ENCODE results near the gene PRPS2.

Gene PRPS2

DNA sequence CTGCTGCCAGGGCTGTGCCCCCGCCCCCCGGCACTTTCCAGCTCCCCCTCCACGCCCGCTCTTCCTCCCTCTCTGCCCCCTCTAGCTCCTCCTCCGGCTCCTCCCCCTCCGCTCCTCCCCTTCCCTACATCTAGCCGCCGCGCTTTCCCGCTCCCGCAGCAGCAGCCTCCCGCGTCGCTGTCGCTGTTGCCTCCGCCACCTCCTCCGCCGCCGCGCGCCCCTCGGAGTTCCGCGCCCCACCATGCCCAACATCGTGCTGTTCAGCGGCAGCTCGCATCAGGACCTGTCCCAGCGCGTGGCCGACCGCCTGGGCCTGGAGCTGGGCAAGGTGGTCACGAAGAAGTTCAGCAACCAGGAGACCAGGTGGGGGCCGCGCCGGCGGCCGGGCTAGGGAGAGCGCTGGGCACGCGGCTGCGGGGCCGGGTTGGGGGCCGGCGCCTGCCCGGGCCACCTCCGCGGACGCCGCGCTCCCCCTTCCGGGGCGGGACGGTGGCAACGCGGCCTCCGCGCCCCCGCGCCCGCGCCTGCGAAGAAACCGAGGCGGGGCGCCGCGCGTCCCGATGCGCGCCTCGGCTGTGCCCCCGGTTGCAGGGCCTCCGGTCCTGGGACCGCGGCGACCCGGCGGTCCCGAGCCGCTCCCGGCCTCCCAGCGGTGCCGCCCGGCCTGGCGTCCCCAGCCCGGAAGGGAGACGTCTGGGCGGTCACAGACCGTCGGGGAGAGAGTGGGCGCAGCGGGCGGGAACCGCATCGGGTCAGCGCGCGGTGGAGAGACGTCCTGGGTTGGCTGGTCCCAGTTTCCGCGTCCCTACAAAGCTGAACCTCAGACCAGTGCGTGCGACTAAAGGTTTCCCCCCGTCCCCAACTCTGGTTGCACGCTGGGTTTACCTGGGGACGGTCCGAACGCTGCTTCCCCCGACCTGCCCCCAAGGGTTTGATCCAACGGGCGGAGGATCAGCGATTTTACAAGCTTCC, at the start of gene PRPS2:
Gene PRPS2, plus strand, starts transcription at position 156 of the 972 bp plus-strand sequence. Its CDS starts 86 bp downstream, at position 242.
- DNase-seq (ENCODE audit: low read depth): peak; percentile 35

GRCh38 chrX:12741416-12741815, 49.8 kb upstream of the PRPS2 start:
- no peak for DNase-seq (ENCODE audit: low read depth)

DNA sequence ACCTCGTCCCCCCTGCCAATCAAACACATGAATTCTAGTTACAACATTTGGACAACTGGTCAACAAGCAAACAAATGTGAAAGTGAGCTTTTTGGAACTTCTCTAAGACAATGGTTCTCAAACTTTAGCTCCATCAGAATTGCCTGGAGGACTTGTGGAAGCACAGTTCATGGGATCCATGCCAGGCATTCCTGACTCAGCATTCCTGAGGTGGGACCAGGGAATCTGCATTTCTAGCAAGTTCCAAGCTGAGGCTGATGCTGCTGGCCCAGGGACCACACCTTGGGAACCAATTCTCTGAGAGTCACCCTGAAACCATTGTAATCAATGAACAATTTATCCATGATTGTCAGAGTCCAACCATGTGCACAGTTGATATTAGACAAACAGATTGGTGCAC, 43.8 kb upstream of the PRPS2 start:
- no peak for DNase-seq (ENCODE audit: low read depth)

DNA sequence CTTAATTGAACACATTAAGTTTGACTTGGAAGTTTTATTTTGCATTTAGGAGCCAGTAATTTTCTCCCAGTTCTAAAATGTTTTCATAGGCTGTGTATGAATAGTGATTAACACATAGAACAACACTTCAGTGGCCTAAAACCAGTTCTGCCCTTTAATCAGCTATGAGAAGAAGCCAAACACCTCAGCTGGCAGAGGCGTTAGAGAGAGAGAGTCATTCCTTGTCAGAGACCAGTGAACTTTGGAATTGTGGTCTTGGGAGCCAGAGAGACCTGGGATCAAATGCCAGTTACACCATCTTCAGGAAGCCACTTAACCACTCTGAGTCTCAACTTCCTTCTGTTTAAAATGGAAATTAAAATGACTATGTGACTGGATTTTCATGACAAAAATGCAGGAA, 39.3 kb upstream of the PRPS2 start:
- DNase-seq (ENCODE audit: low read depth): no peak

GRCh38 chrX:12753366-12753765, 37.8 kb upstream of the PRPS2 start:
- DNase-seq (ENCODE audit: low read depth): no peak

DNA sequence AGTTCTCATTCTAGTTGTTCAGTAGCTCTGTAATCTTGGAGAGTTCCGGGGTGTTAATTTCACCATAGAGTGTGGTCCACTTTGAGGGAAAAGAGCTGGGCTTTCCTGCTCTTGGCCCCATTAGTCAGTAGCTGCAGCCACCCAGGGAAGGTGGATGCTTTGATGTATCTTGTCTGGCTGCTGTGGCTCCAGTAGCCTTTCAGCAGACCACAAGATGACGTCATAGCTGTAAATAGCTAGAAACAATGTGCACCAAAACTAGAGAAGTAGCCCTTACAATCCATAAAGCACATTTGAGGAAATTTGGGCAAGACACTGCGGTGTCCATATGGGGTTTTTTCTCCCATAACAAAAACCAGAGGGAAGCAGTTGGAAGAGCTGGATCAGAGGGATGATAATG, 32.9 kb upstream of the PRPS2 start:
- DNase-seq (ENCODE audit: low read depth): no peak

DNA sequence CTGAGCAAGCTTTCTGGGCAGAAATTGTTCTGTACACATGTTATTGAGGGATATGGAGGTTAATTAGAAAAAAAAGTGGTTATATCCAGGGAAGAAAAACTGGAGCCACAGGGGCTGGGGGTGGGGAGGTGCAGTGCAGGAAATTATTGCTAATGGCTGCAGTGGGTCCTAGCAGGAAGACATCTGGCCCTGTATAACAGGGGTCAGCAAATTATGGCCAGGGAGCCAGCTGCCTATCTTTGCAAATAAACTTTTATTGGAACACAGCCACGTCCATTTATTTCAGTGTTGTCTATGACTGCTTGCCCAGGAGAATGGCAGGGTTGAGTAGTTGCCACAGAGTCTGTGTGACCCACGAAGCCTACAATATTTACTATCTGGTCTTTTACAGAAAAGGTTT, 23.4 kb upstream of the PRPS2 start:
- DNase-seq (ENCODE audit: low read depth): no peak

- no peak for DNase-seq (ENCODE audit: low read depth)
These were observed 22.7 kb upstream of the PRPS2 start for GRCh38 chrX:12768491-12768890.

- DNase-seq (ENCODE audit: low read depth): peak; percentile 4
These were observed 20.8 kb upstream of the PRPS2 start for GRCh38 chrX:12770440-12770839.

DNA sequence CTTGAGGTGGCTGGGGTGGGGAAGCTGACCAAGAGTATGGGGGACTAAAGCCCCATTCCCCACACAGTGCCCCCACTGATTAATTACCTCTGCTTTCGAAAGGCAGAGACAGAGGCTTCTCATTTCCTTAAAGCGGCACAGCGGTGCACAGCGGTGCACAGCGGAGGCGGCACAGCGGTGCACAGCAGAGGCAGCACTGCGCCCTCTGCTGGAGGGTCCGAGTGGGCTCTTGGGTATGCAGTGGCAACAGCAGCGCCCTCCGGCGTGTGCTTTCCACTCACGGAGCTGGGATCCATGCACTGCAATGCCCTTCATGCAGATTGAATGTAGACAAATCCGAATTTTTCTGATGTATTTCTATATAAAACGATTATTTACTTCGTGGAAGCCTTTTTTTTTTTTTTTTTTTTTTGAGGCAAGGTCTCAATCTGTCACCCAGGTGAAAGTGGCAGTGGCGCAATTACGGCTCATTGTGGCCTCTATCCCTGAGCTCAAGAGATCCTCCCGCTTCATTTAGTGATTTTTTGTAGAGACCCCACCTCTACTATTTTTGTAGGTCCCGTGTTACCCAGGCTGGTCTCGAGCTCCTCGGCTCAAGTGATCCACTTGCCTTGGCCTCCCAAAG, 19.7 kb upstream of the PRPS2 start:
- peak; percentile 11 for DNase-seq (ENCODE audit: low read depth)

GRCh38 chrX:12777670-12778069, 13.5 kb upstream of the PRPS2 start:
- no peak for DNase-seq (ENCODE audit: low read depth)

DNA sequence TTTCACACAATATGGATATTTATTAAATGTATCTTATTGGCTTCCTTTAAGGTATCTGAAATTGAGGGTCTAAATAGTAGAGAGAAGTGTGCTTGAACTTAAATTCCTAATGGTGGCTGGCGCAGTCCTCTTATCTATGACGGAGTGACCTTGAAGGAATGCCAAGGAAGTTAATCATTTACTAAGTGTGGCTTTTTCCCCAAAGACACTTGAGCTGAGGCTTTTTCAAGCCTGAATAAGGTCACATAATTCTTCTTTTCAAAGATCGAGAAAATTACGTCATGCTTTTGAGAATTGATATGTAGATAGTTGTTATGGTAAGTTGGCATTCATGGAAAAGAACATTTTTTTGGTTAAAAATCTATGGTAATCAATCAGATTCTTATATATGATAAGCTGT, 11.7 kb upstream of the PRPS2 start:
- DNase-seq (ENCODE audit: low read depth): no peak

GRCh38 chrX:12788645-12789044, 2.6 kb upstream of the PRPS2 start:
- no peak for DNase-seq (ENCODE audit: low read depth)

DNA sequence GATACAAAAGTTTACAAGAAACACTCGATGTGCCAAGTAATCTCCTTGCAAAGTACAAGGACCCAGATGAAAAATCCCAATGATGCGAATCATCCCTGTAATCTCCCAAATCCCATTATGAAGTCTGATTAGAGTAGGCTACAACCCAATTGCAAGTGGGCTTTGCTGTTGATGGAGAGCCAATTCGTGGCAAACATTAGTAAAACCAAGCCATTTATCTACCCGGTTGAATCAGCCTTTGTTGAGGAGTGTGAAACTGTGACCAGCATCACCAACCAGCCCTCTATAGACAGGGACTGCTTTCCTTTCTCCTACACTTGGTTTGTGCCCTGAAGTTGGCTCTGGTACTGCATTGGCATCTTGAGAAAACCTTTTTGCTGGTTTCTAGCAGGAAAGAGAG, 1.2 kb upstream of the PRPS2 start:
- no peak for DNase-seq (ENCODE audit: low read depth)

DNA sequence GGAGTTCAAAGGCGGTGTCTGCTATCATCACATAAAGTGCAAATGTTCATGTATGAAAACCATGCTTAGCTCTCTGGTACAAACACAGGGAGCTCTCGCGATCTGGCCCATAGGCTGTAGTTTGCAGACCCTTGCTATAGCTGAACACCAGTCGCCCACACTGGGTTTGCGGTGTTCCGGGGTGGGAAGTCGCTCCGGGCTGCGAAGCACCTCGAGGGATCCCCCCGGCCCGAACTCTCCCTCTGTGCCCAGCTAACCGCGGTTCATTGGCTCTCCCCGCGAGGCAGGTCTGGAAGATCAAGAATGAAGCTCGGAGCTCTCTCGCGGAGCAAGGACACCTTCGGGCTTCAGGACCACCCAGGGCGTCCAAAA, 341 bp upstream of the PRPS2 start:
- no peak for DNase-seq (ENCODE audit: low read depth)

DNA sequence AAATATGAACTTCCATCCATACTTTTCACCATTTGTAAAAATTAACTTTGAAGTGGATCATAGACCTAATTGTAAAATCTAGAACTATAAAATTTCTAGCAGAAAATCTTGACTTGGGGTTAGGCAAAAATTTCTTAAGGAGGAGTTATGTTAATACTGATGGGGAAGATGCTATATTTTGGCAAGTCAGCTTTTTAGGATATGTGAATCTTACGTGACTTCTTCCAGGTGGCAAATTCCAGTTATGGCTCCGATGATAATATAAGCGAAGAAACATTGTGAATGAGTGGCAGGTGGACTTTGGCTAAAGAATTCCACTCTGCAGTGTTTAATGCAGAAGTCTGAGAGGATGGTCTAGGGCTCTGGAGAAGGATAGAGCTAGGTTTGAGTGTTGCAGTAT, 1.5 kb downstream of the PRPS2 start:
- no peak for DNase-seq (ENCODE audit: low read depth)

DNA sequence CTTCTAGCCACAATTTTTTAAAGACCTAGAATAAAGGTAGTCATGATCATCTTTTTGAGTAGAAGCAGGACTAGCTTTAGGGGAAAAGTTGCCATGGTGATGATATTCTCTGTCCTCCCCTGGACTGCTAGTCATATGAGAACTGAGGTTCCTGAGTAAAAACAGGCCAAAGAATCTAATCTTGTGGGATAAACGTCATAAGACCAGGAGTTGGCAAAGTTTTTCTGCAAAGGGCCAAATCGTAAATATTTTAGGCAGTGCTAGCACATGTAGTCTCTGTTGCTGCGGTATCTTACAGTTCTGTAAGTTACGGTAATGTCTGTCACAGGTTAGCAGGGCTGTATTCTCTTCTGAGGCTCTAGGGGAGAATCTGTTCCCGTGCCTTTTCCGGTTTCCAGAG, 3.4 kb downstream of the PRPS2 start:
- DNase-seq (ENCODE audit: low read depth): no peak

- DNase-seq (ENCODE audit: low read depth): peak; percentile 60
These were observed 7.4 kb downstream of the PRPS2 start for GRCh38 chrX:12798601-12799000.

DNA sequence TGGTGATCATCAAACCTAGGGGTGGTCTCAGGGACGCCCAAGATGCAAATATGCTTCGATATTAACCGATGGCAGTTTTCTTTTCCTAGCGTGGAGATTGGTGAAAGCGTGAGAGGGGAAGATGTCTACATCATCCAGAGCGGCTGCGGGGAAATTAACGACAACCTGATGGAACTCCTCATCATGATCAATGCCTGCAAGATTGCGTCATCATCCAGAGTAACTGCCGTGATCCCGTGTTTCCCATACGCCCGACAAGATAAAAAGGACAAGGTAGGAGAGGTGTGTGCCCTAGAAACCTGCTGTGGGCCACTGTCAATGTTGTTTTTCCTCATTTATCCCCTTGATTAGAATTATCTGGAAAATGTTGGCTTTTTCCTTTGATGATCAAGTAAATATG, 7.9 kb downstream of the PRPS2 start:
- no peak for DNase-seq (ENCODE audit: low read depth)

- DNase-seq (ENCODE audit: low read depth): no peak
These were observed 11.5 kb downstream of the PRPS2 start for GRCh38 chrX:12802741-12803140.

DNA sequence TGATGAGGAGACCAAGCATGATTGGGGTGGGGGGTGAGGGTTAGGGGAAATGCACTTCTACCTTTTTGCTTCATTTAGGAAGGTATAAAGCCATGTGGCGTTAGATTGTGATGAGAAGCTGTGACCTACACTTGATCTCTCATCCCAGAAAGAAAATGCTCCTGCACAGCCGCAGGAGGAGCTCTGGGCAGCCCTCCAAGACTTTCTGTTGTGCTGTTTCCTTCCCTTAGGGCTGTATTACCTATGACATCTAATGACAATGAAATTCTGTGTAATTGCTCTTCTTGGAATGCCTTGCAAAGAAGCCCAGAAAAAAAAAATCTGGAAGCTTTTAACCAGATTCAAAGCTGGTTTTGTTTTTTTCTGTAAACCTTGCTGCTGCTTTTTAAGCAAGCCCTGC, 13.4 kb downstream of the PRPS2 start:
- DNase-seq (ENCODE audit: low read depth): peak; percentile 2

DNA sequence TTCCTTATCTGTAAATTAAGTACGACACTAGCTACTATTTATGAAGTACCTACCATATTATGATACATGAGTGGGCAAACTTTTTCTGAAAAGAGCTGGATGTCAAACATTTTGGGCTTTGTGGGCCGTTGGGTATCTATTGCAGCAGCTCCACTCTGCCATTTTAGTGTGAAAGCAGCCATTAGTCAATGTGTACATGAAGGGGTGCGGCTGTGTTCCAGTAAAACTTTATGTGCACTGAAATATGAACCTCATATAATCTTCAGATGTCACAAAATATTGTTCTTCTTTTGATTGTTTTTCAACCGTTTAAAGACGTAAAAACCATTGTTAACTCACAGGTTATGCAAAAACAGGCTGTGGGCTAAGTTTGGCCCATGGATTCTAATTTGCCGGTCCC, 14.1 kb downstream of the PRPS2 start:
- DNase-seq (ENCODE audit: low read depth): no peak

- DNase-seq (ENCODE audit: low read depth): no peak
These were observed 20.4 kb downstream of the PRPS2 start for GRCh38 chrX:12811658-12812057.

DNA sequence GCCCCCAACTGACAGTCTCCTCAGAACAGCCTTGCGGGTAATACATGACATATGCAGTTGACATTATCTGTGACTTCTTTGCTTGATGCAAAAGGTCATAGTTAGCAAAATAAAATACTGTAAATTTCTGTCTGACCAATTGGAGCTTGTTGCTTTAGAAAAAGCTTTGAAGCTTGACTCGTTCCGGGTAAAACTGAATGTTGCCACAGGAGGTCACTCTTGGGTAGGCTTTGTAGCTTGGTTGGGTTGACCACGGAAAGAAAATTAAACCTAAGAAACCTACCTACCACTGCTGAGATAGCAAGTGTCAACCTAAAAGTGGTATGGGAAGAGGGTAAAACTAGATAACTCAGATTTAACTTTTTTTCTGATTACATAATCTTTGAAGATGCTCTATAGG, 23.2 kb downstream of the PRPS2 start:
- peak; percentile 29 for DNase-seq (ENCODE audit: low read depth)

Data from fibroblast of gingiva (primary cell).